Thyroid gland (tissue), 4 donors: Measurements from ENCODE around the gene IFT43.

Experiments used
- CTCF ChIP-seq, 6 experiments: fragments of 200-600 bp in 3 of 6; fragments of 450-650 bp in 3 of 6; sonication (generic) in 3 of 6; IDR thresholded peaks; one replicate each; pipeline ENCODE4 v1.5.1; 2016 to 2019; ENCODE audit warnings: antibody characterized with exemption in 6 of 6, mild to moderate bottlenecking in 2 of 6, inconsistent platforms in 1 of 6, moderate library complexity in 1 of 6
- POLR2A ChIP-seq, 2 donors: fragments of 450-650 bp; IDR thresholded peaks; one replicate each; pipeline ENCODE4 v1.6.1; 2017; ENCODE audit warnings: antibody characterized with exemption in 2 of 2, mild to moderate bottlenecking in 2 of 2, moderate library complexity in 1 of 2

- TF ChIP-seq CTCF (IDR thresholded peaks at IDR 0.05) (no peak), POLR2A (IDR thresholded peaks at IDR 0.05) (no peak)
These were observed 44.5 kb upstream of the IFT43 start for GRCh38 chr14:75941030-75941429.
